ENCODE measurements around the gene DDOST.
A peak's percentile ranks its signal among the peaks of the same experiment; 100 is the strongest.
"Not testable (repeated sequence)": the region's sequence is repeated elsewhere in the genome, so short reads cannot be mapped to it uniquely, and the experiment has no call there.

Gene DDOST

GRCh38 chr1:20689645-20690056 lies 28.5 kb upstream of the DDOST start:
- no peak for DNase-seq

- no peak for DNase-seq
Measured at GRCh38 chr1:20686883-20687725, 25.9 kb upstream of the DDOST start.

- peak in 1 of 2 experiments; percentile 2 for DNase-seq
Measured at GRCh38 chr1:20685741-20686140, 24.6 kb upstream of the DDOST start.

GRCh38 chr1:20685099-20685662 lies 24.0 kb upstream of the DDOST start:
- DNase-seq = no peak

- DNase-seq = no peak
Measured at GRCh38 chr1:20684651-20685050, 23.5 kb upstream of the DDOST start.

- no peak for DNase-seq
Measured at GRCh38 chr1:20684050-20684620, 23.0 kb upstream of the DDOST start.

GRCh38 chr1:20683614-20684013 lies 22.4 kb upstream of the DDOST start:
- no peak for DNase-seq

- DNase-seq = peak; percentile 93 to 94
Measured at GRCh38 chr1:20682571-20683236, 21.5 kb upstream of the DDOST start.

- DNase-seq = no peak
Measured at GRCh38 chr1:20681999-20682398, 20.8 kb upstream of the DDOST start.

- DNase-seq = no peak
Measured at GRCh38 chr1:20680269-20680668, 19.1 kb upstream of the DDOST start.

- no peak for DNase-seq
Measured at GRCh38 chr1:20678599-20678998, 17.4 kb upstream of the DDOST start.

- not testable (repeated sequence) for DNase-seq
Measured at GRCh38 chr1:20673626-20674025, 12.5 kb upstream of the DDOST start.

GRCh38 chr1:20672265-20672632 lies 11.1 kb upstream of the DDOST start:
- no peak for DNase-seq

GRCh38 chr1:20670936-20671335 lies 9.8 kb upstream of the DDOST start:
- no peak for DNase-seq

GRCh38 chr1:20668581-20668980 lies 7.4 kb upstream of the DDOST start:
- no peak for DNase-seq

- no peak for DNase-seq
Measured at GRCh38 chr1:20666804-20667203, 5.6 kb upstream of the DDOST start.

- DNase-seq = no peak
Measured at GRCh38 chr1:20666146-20666545, 5.0 kb upstream of the DDOST start.

- peak in 1 of 2 experiments; percentile 20 for DNase-seq
Measured at GRCh38 chr1:20665726-20666125, 4.6 kb upstream of the DDOST start.

- DNase-seq = no peak
Measured at GRCh38 chr1:20663969-20664715, 3.0 kb upstream of the DDOST start.

- DNase-seq = no peak
Measured at GRCh38 chr1:20663365-20663764, 2.2 kb upstream of the DDOST start.

- no peak for DNase-seq
Measured at GRCh38 chr1:20662110-20662475, 924 bp upstream of the DDOST start.

GRCh38 chr1:20660847-20661206 lies 342 bp downstream of the DDOST start:
- peak in 1 of 2 experiments; percentile 16 for DNase-seq

- no peak for DNase-seq
Measured at GRCh38 chr1:20660363-20660762, 806 bp downstream of the DDOST start.

Data from Kasumi-1 (cell line).